GM21367 (cell line): ENCODE results near the gene TSEN54.

ENCODE experiments used
- ATAC-seq: cut with Tn5 transposase; IDR thresholded peaks from one replicate; pipeline ENCODE4 v1.9.1; 2021; ENCODE audit not compliant: unreplicated experiment

Gene TSEN54

GRCh38 chr17:75540923-75541503 is 24.7 kb downstream of the TSEN54 start:
- ATAC-seq, result no peak

GRCh38 chr17:75542229-75542628 is 25.9 kb downstream of the TSEN54 start:
- ATAC-seq, result no peak

DNA sequence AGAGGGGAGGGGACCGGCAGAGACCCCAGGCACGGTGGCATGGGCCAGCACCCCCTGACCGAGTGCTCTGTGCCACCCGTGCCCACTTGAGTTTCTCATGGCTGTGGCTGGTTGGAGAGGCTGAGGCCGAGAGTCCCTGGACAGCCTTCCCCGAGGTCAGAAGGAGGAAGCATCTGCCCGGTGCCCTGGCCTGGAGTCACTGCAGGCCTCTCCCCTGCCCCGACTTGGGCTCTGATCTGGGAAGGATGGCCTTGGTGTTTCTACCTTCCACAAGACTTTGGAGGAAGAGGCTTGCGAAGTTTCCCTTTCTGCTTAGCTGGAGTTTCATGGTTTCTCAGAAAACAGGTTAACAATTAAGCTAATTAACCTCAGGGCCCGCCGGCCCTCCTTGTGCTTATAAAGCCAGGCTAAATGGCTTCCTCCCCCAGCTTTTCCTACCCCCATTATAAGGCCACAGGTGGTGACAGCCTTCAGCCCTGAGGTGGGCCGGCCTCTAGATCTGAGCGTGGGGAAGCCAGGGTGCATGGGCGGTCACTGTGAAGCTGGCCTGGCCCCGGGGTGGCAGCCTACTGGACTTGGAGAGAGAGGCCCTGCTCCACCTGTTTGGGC is 26.5 kb downstream of the TSEN54 start:
- ATAC-seq, result no peak

DNA sequence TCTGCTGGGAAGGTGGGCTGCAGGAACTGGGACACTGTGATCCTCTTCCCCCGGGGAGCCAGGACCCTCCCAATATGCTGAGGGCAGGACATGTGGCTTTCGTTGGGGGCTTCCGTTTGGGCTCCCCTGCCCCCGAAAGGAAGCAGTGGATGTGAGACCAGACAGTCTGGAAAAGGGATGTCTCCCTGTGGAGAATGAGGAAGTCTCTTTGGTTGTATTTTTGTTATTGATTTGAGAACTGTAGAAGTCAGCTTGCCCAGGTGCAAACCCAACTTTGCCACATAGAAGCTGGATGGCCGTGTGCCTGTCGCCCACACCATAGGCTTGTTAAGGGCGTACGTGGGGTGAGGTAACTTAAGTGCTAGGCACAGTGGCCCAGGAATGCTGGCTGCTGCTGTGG is 27.9 kb downstream of the TSEN54 start:
- ATAC-seq, result no peak

- no peak for ATAC-seq
Measured at GRCh38 chr17:75546181-75546580, 29.9 kb downstream of the TSEN54 start.

DNA sequence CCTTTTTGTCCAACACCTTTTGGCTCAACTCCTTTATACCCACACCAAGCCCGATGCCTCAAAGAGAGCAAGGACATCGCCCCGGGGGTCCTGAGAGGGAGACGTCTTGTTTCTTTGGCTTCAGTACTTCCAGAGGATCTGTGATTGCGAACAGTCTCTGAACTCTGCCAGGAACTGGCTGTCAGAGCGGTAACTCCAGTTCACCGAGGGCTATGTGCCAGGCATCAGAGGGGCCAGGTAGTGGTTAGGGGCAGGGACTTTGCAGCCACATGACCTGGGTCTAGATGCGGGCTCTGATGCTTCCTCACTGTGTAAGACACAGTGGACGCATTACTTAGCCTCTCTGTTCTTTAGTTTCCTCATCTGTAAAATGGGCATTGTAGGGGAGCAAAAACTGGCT is 30.8 kb downstream of the TSEN54 start:
- no peak for ATAC-seq

DNA sequence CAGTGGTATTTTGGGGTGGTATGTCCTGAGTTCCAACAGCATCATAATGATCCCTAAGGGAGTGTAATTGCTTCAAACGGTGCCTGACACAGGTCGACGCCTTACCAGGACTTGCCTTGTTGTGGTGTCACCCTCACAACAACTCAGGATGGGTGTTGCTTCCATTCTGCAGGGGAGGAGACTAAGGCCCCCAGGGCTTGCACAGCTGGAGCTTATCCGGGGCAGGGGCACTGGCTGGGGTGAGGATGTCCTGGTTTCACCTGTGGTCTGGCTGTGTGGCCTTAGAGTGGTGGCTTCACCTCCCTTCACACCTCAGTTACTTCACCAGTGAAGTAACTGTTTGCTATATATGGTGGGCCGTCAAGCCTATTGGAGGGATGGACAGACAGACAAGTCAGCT is 32.5 kb downstream of the TSEN54 start:
- ATAC-seq, result no peak

DNA sequence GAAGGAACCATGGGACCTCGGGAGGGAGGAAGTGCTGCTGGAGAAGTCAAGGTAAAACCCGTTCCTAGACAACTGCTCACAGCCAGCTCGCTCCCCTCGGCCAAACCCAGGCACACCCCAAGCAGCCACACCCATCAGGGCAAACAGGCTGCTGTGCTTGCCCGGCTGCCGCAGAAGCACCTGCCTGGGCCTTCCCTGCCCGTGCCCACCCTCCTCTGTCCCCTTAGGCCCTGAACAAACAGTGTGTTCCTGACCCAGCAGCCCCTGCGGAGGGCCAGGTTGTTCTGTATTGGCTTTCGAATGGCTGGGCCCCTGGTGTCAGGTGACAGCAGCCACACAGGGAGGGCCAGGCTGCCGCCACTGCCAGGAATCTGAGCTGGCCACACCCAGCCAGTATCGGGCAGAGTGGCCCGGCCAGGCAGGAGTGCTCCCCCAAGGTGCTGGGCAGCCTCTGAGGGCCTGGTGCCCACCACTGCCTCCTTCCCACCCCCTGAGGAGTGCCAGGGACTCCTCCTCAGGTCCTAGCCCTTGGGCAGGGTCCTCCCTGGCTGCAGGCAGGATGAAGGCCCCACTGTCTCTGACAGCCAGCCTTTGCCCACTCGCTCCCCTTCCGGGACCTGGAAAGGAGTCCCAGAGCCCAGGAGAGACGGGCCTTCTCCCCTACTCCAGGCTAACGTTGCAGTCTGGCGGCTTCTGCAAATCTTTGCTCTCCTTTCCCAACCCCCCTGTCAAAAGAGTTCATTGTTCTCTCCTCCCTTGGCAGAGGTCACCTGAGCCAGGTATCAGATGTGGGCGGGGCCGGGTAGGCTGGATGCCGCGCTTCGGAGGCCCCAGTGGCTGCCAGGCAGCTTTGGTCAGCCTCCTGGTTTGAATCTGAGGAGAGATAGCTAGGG is 33.2 kb downstream of the TSEN54 start:
- no peak for ATAC-seq

DNA sequence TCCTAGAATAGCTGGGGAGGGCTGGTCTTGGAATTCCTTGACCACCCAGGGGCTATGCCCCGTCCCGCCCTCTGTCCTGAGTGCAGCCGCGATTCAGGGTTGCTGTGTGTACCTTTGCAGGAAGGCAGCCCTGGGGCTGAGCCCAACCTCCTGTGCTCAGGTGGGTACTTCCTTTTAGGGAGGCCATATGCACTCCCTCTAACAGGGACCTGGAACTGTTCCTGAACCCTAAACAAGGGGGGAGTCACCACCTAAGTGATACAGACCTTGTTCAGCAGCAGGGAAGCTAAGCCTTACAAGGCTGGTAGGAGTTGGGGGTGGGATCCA is 33.8 kb downstream of the TSEN54 start:
- ATAC-seq, result no peak

DNA sequence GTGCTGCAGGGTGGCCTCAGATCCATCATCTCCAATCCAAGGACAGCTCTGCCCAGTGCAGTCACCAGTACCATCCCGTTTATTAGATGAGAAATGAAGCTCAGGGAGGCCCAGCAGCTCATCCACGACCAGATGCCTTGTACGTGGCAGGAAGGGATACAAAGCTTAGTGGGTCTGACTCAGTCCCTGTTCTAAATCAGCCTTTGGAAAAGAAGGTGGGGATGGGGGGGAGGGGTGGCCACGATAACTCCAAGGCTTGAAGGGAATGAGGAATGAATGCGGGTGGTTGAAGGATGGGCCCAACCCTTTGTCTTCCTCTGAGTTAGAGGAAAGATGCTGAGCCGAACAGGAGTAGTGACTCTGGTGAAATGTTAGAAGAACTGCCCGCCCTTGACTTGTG is 34.9 kb downstream of the TSEN54 start:
- no peak for ATAC-seq

DNA sequence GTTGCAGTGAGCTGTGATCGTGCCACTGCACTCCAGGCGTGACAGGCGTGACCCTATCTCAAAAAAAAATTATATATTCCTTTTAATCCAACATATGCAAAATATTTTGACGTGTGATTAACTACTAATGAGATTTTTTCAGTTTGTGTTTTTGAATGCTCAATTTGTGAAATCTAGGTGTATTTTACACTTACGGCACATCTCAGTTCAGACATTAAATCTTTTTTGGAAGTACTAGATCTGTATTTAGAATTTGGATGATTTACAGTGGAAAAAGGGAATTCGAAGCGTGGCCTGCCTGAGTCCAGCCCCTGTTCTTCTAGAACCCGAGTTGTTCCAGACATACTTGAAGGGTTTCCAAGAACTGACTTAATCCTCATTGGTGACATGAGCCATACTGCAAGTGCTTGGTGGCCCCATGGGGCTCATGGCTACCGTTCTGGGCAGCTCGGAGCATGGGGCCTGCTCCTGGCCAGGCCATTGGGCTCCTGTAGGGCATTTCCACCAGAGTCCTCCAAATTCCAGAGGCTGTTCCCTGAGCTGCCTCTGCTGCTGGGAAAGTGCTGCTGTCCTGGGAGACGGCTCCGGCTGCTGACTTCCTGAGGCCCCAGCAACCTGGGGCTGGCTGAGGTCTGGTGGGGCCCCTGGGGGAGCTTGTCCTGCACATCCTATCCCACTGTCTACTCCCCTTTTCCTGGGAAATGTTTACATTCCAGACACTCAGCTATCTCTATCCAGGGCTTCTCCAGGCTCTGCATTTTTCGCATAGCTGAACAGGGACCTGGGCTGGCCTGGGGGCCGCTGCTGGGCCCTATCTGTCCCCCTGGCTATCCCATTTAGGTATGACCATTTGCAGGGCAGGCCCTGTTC is 36.3 kb downstream of the TSEN54 start:
- no peak for ATAC-seq

DNA sequence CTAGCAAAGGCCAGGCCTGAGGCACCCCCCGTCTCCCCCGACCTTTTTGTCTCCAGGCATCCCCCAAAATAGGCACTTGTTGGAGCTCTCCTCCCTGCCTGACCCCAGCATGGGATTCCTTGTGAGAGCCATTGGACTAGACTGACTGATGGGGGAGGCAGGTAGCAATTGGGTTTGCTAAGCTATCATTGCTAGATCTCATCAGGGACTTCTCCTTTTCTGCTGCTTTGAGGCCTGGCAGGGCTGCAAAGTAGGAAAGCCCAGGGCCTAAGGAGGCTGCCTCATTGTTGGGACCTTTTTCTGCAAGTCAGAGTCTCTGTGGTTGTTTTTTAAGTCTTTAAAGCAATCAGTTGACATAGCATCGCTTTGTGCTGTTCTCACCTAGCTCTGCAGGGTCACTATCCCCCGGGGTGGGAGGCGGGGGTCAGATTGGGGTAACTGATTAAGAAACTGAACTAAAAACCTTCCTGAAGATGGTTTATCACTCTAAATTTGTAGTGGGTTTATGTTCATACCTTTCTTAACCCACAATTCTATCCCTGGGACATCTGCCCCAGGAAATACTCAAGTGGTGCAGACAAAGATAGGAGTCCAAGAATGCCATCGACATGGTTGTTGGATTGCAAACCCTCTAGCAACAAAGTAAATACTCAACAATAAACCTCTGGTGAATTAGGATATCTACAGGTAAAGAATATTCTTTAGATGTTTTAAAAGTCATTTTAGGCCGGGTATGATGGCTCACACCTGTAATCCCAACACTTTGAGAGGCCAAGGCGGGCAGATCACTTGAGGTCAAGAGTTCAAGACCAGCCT is 37.2 kb downstream of the TSEN54 start:
- no peak for ATAC-seq

DNA sequence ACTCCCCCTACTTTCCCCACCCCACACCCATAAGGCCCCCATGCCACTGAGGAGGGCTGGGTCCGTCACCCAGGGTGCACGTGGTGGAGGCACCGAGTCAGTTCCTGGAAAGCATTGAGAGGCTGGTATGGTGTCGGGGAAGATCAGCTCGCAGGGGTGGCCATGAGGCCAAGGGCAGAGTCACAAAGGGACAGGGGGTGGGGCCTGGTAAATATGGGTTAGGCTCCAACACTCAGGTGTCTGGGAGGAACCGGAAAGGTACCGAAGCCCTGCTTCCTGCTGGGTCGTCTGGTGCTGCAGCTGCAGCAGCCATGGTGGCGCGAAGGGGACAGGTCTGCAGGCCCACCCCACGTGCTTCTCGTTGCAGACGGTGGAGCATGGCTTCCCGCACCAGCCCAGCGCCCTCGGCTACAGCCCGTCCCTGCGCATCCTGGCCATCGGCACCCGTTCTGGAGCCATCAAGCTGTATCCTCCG is 39.4 kb downstream of the TSEN54 start:
- no peak for ATAC-seq

DNA sequence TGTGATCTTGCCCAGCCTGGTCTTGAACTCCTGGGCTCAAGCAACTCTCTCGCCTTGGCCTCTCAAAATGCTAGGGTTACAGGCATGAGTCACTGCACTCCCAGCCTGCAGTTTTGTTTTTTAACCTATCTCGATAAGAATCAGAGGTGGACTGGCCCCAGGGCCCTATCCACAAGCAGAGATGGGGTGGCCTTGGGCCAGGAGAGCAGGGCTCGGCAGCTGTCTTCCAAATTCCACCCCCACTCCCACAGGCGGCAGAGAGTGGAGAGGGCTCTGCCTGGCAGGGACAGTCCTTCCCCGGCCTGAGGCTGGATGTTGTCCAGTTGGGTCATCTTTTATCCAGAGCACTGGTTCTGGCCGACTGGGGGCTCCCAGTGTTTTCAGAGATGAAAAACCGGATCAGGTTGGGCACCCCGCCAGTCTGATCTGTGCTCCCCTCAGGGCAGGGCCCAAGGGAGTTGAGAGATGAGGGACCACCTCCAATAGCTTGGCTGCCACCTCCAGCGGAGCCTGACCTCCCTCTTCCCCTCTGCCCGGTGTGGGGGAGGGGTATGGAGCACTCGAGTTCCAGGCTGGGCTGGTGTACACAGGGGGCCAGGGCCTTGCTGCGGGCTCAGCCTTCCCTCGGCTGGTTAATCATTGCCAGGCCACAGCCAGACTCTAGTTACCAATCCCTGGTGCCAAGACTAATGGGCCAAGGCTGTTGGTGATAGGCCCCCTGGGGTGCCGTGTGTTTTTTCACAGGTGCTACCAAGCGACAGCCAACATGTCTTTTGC is 40.9 kb downstream of the TSEN54 start:
- no peak for ATAC-seq

GRCh38 chr17:75557852-75558665 is 41.7 kb downstream of the TSEN54 start:
- no peak for ATAC-seq

GRCh38 chr17:75558666-75559530 is 42.6 kb downstream of the TSEN54 start:
- no peak for ATAC-seq

GRCh38 chr17:75559958-75560533 is 43.7 kb downstream of the TSEN54 start:
- no peak for ATAC-seq
